ENCODE results near the gene ANK3.

The ANK3 gene

GRCh38 chr10:60008816-60009215 lies 380.9 kb downstream of the ANK3 start:
- H3K36me3 Mint-ChIP-seq (ENCODE audit: low read depth), result no peaks in the 10 kb centered on the region
- peaks cover 13% of the 10 kb centered on the region for H3K27me3 Mint-ChIP-seq

GRCh38 chr10:60006062-60006461 lies 383.6 kb downstream of the ANK3 start:
- Mint-ChIP-seq H3K36me3 (ENCODE audit: low read depth) (no peaks in the 10 kb centered on the region), H3K4me1 (ENCODE audit: low read depth) (no peaks in the 10 kb centered on the region), H3K9me3 (no peaks in the 10 kb centered on the region), H3K27me3 (peaks cover 3% of the 10 kb centered on the region), H3K4me3 (no peak overlapping the region), H3K27ac (no peak overlapping the region)

More at GRCh38 chr10:60008816-60009215, 380.9 kb downstream of the ANK3 start:
- no peak overlapping the region for H3K27ac Mint-ChIP-seq
- H3K9me3 Mint-ChIP-seq, result no peaks in the 10 kb centered on the region
- no peaks in the 10 kb centered on the region for H3K4me1 Mint-ChIP-seq (ENCODE audit: low read depth)
- no peak overlapping the region for H3K4me3 Mint-ChIP-seq

- no peaks in the 10 kb centered on the region for H3K4me1 Mint-ChIP-seq (ENCODE audit: low read depth)
- H3K27ac Mint-ChIP-seq, result no peak overlapping the region
- H3K4me3 Mint-ChIP-seq, result no peak overlapping the region
- peaks cover 3% of the 10 kb centered on the region for H3K27me3 Mint-ChIP-seq
- no peaks in the 10 kb centered on the region for H3K9me3 Mint-ChIP-seq
- no peaks in the 10 kb centered on the region for H3K36me3 Mint-ChIP-seq (ENCODE audit: low read depth)
Measured at GRCh38 chr10:60003651-60004523, 385.8 kb downstream of the ANK3 start.

- Mint-ChIP-seq H3K9me3 (no peaks in the 10 kb centered on the region), H3K4me1 (ENCODE audit: low read depth) (no peaks in the 10 kb centered on the region), H3K36me3 (ENCODE audit: low read depth) (no peaks in the 10 kb centered on the region), H3K27me3 (peaks cover 11% of the 10 kb centered on the region), H3K4me3 (no peak overlapping the region), H3K27ac (no peak overlapping the region)
Measured at GRCh38 chr10:60000747-60001146, 388.9 kb downstream of the ANK3 start.

GRCh38 chr10:59997827-59998525 lies 391.7 kb downstream of the ANK3 start:
- Mint-ChIP-seq H3K4me1 (ENCODE audit: low read depth) (no peaks in the 10 kb centered on the region), H3K36me3 (ENCODE audit: low read depth) (no peaks in the 10 kb centered on the region), H3K9me3 (no peaks in the 10 kb centered on the region), H3K4me3 (no peak overlapping the region), H3K27ac (no peak overlapping the region), H3K27me3 (peaks cover 15% of the 10 kb centered on the region)

GRCh38 chr10:59995862-59996261 lies 393.8 kb downstream of the ANK3 start:
- H3K36me3 Mint-ChIP-seq (ENCODE audit: low read depth), result no peaks in the 10 kb centered on the region
- H3K4me3 Mint-ChIP-seq, result no peak overlapping the region
- no peaks in the 10 kb centered on the region for H3K9me3 Mint-ChIP-seq
- H3K27ac Mint-ChIP-seq, result no peak overlapping the region
- H3K4me1 Mint-ChIP-seq (ENCODE audit: low read depth), result peaks cover 6% of the 10 kb centered on the region
- H3K27me3 Mint-ChIP-seq, result peaks cover 20% of the 10 kb centered on the region

- Mint-ChIP-seq H3K36me3 (ENCODE audit: low read depth) (no peaks in the 10 kb centered on the region), H3K4me3 (no peak overlapping the region), H3K9me3 (no peaks in the 10 kb centered on the region), H3K27me3 (peaks cover 28% of the 10 kb centered on the region), H3K27ac (no peak overlapping the region), H3K4me1 (ENCODE audit: low read depth) (peaks cover 6% of the 10 kb centered on the region)
Measured at GRCh38 chr10:59993931-59994330, 395.7 kb downstream of the ANK3 start.

GRCh38 chr10:59991661-59992060 lies 398.0 kb downstream of the ANK3 start:
- Mint-ChIP-seq H3K36me3 (ENCODE audit: low read depth) (no peaks in the 10 kb centered on the region), H3K9me3 (no peaks in the 10 kb centered on the region), H3K4me1 (ENCODE audit: low read depth) (peaks cover 6% of the 10 kb centered on the region), H3K4me3 (no peak overlapping the region), H3K27me3 (peaks cover 37% of the 10 kb centered on the region), H3K27ac (no peak overlapping the region)

GRCh38 chr10:59991117-59991516 lies 398.6 kb downstream of the ANK3 start:
- no peaks in the 10 kb centered on the region for H3K36me3 Mint-ChIP-seq (ENCODE audit: low read depth)

GRCh38 chr10:59985639-59986038 lies 404.0 kb downstream of the ANK3 start:
- Mint-ChIP-seq H3K4me3 (no peak overlapping the region), H3K36me3 (ENCODE audit: low read depth) (no peaks in the 10 kb centered on the region), H3K9me3 (no peaks in the 10 kb centered on the region), H3K4me1 (ENCODE audit: low read depth) (no peaks in the 10 kb centered on the region), H3K27me3 (peaks cover 28% of the 10 kb centered on the region), H3K27ac (no peak overlapping the region)

More at GRCh38 chr10:59991117-59991516, 398.6 kb downstream of the ANK3 start:
- Mint-ChIP-seq H3K27ac (no peak overlapping the region), H3K9me3 (no peaks in the 10 kb centered on the region), H3K4me3 (no peak overlapping the region), H3K4me1 (ENCODE audit: low read depth) (peaks cover 6% of the 10 kb centered on the region), H3K27me3 (peaks cover 32% of the 10 kb centered on the region)

GRCh38 chr10:59984415-59984814 lies 405.3 kb downstream of the ANK3 start:
- Mint-ChIP-seq H3K27me3 (peaks cover 26% of the 10 kb centered on the region), H3K27ac (no peak overlapping the region), H3K4me3 (no peak overlapping the region), H3K36me3 (ENCODE audit: low read depth) (no peaks in the 10 kb centered on the region), H3K4me1 (ENCODE audit: low read depth) (no peaks in the 10 kb centered on the region), H3K9me3 (no peaks in the 10 kb centered on the region)

GRCh38 chr10:59980356-59980755 lies 409.3 kb downstream of the ANK3 start:
- H3K4me1 Mint-ChIP-seq (ENCODE audit: low read depth), result no peaks in the 10 kb centered on the region
- H3K4me3 Mint-ChIP-seq, result no peak overlapping the region
- H3K27me3 Mint-ChIP-seq, result peaks cover 10% of the 10 kb centered on the region
- no peaks in the 10 kb centered on the region for H3K36me3 Mint-ChIP-seq (ENCODE audit: low read depth)
- no peak overlapping the region for H3K27ac Mint-ChIP-seq
- H3K9me3 Mint-ChIP-seq, result peaks cover 17% of the 10 kb centered on the region

- H3K4me3 Mint-ChIP-seq, result no peak overlapping the region
- no peaks in the 10 kb centered on the region for H3K36me3 Mint-ChIP-seq (ENCODE audit: low read depth)
- peaks cover 10% of the 10 kb centered on the region for H3K27me3 Mint-ChIP-seq
- no peaks in the 10 kb centered on the region for H3K4me1 Mint-ChIP-seq (ENCODE audit: low read depth)
- peaks cover 17% of the 10 kb centered on the region for H3K9me3 Mint-ChIP-seq
- H3K27ac Mint-ChIP-seq, result no peak overlapping the region
Measured at GRCh38 chr10:59977486-59977885, 412.2 kb downstream of the ANK3 start.

GRCh38 chr10:59976909-59977308 lies 412.8 kb downstream of the ANK3 start:
- H3K36me3 Mint-ChIP-seq (ENCODE audit: low read depth), result no peaks in the 10 kb centered on the region
- peaks cover 10% of the 10 kb centered on the region for H3K27me3 Mint-ChIP-seq
- no peaks in the 10 kb centered on the region for H3K4me1 Mint-ChIP-seq (ENCODE audit: low read depth)
- H3K27ac Mint-ChIP-seq, result no peak overlapping the region
- peaks cover 17% of the 10 kb centered on the region for H3K9me3 Mint-ChIP-seq
- H3K4me3 Mint-ChIP-seq, result no peak overlapping the region
